G401 (cell line): ENCODE data around the gene EPX. TPM values are rescaled to one million over a fixed set of nuclear protein-coding genes. Genes with fewer than 3 reads are reported as not detected.

ENCODE experiments used
- DNase-seq: peaks from one replicate; pipeline ENCODE4 v3.0.0-alpha.2; 2015; ENCODE audit warnings: low spot score
- in situ Hi-C: cut with HindIII; loops from 2 replicates; pipeline ENCODE4 v1.10.0; 2016; ENCODE audit warnings: low sequenced_read_pairs, mixed read lengths
- total RNA-seq: library from RNA; depleted of rRNA; stranded (reverse); fragments of >200 nt; shearing (Covaris generic); gene quantifications from 2 replicates; pipeline ENCODE4 v1.2.3, GENCODE V29; 2014

EPX gene
- total RNA-seq, 1 experiment from 2014 or later, result not detected

DNA sequence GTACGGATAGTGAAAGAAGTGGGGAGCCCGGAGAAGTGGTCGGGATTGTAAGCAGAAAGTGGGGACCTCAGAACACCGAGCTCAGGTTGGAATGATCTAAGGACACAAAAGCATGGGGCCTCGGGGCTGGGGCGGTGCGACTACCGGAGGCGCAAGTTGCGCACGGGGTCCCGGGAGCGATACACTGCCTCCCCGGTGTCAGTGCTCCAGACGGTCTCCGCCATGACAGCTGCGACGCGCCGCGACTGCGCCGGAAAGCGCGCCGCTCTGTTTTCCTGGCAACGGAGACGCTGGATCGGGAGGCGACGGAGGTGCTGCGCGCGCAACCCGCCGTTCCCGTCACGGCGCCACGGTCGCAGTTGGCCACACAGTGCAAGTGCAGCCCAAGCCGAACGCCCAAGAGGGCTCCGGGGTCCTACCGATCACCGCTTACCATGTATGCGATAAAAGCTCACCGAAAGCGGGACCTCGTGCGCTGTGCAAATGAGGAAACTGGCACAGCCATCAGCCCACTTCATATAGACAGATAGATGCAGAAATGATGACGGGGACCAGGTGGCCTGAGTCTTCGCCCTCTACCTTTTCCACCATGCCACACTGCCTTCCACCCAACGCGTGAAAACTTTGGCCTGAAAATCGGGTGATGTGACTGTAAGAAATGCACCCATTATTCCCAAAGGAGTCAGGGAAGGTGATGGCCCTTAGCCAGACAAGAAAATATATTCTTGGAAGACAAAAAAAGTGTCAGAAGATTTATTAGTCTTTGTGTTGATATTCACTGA, 26.7 kb downstream of the EPX start, which contains the start of gene MKS1:
Gene MKS1, minus strand, starts transcription at position 249 of the 782 bp plus-strand sequence. Its CDS starts 25 bp downstream, at position 224.
- in situ Hi-C loops, result no loop called here
- DNase-seq, result peak; percentile 91

DNA sequence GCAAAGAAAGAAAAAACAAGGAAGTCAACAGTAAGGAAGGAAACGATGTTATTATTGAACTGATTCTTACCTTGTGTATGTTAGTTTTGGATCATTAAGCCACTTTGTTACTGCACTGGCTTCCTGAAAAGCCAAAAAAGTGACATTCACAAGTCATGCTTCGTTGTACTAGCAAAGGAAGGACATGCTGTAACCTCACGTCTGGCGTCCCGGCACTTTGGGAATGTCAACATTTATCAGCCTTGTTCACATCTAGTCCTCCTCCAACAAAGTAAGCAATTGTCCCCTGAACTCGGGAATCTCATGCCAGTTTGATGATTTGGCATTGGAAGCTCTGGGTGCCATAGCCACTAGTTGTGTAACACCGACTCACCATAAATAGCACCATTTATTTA, 27.3 kb downstream of the EPX start:
- DNase-seq, result no peak

DNA sequence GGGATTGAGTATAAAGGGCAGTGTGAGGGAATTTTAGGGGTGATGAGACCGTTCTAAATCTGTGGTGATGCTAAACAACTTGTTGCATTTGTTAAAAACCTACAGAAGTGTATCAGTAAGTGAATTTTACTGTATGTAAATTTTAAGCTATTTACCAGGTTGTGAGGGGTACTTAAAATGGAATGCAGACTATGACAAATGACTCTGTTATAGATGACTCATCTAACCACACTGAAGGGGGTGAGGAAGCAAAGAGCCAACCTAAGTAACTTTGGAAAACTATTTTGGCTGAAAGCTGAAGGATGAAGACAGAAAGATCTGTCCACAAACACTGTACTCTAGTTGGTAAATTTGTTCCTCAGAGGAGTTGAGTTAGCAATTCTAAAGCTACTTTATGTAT, 31.8 kb downstream of the EPX start:
- in situ Hi-C loops, result no loop called here
- no peak for DNase-seq

More for the DNA sequence above, 27.3 kb downstream of the EPX start:
- in situ Hi-C loops, result no loop called here

DNA sequence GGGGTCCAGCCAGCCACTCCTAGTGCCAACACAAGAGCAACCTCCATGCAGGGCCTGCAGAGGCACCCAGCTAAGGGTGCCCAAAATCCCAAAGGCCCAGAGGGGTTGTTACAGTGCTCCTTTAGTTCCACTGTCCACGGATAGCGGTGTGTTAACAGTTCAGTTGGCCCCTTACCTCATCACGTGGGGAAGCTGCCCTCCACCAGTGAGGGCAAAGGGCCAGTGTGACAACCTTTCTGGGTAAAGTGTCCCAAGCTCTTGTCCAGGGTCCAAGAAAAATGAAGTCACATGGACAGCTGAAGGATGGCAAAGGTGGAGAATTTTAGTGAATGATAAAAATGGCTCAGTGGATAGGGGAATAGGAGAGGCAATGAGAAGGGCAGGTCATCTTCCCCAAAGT, 35.2 kb downstream of the EPX start:
- in situ Hi-C loops, result no loop called here
- DNase-seq, result no peak

DNA sequence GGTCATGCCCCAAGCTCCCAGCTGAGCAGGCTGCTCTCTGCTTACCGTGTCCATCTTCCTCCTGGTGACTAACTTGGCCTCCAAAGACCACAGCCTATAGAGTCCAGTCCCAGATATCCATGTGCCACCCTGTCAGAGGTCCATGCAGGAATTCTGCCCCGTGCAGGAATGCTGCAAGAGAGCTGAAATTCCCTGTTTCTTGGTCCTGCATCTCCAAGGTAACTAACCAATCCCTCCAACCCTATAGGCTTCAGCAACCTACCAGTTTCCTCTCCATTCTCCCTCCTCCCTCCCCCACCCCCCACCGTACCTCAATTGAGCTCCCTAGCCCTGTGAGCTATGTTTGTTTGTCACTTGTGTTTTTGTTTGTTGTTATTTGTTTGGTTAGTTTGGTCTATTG, 36.2 kb downstream of the EPX start:
- in situ Hi-C loops, result no loop called here
- DNase-seq, result no peak

DNA sequence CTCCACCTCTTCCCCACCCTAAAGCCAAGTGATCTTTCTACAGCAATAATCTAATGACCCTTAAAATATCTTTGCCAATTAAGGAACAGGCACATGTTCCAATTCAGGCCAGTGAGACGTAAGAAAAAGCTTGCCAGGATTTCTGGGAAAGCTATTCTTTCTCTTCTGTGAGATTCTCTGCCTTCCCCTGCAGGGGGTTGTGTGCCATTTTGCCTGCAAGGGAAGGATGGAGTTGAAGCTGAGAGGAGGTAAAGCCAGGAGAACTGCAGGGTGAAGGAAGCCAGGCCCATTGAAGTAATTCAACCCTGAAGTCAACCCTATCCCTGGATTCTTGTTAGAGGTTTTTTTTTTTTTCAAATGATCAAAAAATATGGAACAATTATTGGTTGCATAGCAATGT, 36.9 kb downstream of the EPX start:
- in situ Hi-C loops, result no loop called here
- no peak for DNase-seq

DNA sequence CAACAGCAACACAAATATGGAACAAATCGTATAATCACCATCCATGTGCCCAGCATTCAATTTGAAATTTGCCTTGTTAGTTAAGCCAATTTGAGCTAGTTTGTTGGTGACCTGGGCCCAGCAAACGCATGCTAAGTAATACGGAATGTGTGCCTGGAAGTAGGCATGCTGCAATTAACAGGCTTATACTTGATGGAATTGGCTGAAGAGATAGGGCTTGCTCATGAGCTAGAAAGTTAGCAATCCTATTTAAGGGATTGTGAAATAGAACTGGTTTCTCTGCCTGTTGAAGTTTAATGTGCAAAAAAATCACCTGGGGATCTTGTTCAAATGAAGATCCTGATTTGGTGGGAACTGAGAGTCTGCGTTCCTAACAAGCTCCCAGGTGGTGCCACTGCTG, 37.4 kb downstream of the EPX start:
- in situ Hi-C loops, result no loop called here
- no peak for DNase-seq

DNA sequence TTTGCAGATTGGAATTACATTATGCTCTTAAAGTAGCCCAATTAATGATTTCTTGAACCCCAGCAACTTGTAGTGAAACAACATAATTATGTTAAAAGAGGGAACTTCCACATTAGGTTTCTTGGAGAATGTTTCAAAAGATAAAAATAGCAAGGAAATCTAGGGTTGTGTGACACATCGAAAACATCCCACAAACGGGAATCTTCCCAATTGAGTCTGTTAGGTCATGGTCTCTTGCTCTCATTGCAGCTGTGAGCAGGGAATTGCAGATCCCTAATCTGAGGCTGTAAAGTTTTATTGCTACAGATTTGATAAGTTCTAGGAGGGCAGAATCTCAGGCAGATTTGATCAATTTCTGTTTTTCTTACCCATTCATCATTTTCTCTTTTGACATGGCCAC, 39.1 kb downstream of the EPX start:
- in situ Hi-C loops, result no loop called here

DNA sequence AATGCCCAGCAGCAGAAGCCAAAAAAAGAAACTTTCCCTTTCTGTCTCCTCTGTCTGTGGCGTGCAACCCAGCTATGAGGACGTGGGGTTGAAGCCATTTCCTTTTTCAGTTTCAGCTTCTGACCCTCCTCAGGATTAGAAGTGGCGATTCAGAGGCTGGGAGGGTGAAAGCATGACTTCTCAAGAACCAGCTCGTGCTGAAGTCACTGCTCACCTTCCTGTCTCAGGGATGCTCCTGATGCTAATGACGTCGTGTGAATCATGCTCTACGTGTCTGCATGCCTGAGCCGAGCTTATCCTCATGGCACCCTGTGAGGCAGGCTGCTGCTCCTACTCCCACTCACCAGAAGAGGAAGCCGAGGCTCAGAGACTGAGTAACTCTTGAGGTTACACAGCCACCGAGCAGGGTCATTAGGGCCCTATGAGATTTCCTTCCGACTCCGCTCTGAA, 40.2 kb downstream of the EPX start:
- no peak for DNase-seq

More for the DNA sequence above, 39.1 kb downstream of the EPX start:
- DNase-seq, result no peak

DNA sequence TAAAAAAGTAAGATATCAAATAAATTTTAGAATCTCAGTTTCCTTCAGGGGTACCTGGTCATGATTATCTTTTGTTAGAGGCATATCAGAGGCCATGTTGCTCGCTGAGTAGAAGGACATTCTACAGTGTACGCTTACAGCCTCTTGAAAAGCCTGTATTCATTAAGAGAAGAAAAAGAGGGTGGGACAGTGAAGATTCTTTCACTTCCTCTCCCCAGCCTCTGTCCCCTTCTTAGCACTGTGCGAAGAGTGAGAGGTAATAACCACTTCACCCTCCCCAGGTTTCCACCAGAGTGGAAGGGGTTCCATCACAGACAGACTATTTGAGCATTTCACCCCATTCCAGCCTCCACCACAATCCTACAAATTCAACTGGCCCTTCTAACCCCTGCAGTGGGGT, 41.0 kb downstream of the EPX start:
- DNase-seq, result no peak
- in situ Hi-C loops, result no loop called here

More for the DNA sequence above, 40.2 kb downstream of the EPX start:
- in situ Hi-C loops, result no loop called here

DNA sequence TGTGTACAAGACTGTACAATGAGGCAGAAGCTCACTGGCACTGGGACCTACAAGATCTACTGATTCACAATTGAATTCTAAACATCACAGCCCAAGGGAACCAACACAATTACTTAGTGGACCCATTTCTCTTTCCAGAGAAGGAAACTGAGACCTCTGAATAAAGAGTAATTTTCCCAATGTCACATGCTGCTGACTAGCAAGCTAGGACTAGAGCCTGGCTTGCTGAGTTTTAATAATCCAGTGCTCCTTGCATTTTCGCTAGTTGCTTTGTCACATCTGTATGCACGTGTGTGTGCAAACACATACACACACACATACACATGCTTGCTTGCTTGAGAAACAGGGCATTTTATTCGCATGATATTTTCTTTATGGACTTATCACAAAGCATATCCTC, 42.0 kb downstream of the EPX start:
- DNase-seq, result no peak
- in situ Hi-C loops, result no loop called here

DNA sequence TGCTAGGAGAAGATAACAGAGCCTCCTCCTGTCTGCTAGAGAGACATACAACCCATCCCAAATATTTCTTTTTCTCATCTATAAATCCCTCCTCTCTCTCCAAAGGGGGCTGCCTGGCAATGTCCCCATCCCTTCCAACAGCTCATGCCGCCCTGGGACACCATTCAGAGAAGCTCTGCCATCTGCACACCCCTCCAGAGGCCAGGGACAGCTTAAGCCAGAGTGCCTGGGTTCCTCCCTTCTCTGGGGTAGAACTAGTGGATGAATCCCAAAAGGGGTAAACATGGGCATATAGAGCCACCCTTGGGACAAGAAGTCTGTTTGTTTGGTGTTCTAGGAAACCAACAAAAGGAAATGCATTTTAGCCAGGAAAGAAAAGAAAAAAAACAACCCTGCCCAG, 43.3 kb downstream of the EPX start:
- in situ Hi-C loops, result no loop called here
- no peak for DNase-seq

DNA sequence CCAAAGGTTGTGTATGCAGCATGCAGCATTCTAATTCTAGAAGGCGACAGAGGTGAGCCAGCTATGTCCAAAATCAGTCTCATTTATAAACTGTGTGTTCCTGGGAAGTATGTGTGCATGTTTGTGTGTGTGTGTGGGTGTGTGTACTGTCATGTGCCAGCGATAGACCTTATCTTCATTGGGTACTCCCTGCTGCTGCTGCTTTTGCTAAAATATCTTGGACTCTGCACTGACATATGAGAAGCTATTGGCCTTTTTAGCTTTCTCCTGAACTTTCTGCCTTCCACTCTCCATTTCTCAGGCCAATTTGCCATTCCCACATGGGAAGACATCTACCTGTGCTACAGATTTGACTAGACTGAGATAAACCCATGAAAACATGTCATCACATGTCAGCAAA, 43.9 kb downstream of the EPX start:
- DNase-seq, result no peak
- in situ Hi-C loops, result no loop called here

DNA sequence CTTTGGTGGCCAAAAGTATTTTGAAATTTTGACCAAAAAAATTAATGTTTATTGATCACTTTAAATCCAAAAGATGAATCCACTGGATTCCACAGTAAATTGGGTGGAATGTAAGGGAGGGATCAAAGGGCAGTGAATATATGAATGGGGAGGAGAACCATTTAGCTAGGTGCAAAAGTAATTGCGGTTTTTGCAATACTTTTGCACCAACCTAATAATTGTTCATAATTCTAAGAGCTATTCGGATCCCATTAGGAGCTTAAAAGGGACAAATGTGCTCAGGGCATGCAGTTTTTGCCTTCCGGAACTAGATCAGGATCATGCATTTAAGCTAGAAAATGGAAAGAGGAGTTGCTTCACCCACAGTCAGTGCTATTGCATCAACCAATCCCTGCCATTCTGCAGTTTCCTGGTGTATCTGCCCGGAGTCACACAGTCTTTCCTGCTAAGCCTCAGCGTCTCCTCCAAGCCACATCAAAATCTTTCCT, 45.7 kb downstream of the EPX start, which contains the start of gene LPO:
Gene LPO, plus strand, starts transcription at position 438 of the 488 bp plus-strand sequence. CDS start 4,396 bp downstream, outside the sequence.
- in situ Hi-C loops, result no loop called here
- DNase-seq, result no peak

DNA sequence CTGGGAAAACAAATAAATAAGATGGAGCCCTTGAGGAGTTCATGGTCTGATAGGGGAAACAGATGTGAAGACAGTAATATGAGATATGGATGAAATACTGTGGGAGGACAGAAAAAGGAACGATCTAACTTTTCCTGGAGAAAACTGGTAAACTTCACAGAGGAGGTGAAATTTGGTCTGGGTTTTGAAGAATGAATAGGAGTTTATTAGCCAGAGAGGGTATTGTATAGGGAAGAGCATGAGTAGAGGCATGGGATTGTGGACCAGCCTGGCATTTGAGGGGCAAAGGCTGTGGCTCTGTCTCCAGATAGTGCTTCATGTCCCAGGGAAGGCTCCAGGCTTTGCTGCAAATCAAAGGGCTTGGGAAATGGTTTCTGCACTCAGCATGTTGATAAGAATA, 47.5 kb downstream of the EPX start:
- in situ Hi-C loops, result no loop called here
- DNase-seq, result no peak

DNA sequence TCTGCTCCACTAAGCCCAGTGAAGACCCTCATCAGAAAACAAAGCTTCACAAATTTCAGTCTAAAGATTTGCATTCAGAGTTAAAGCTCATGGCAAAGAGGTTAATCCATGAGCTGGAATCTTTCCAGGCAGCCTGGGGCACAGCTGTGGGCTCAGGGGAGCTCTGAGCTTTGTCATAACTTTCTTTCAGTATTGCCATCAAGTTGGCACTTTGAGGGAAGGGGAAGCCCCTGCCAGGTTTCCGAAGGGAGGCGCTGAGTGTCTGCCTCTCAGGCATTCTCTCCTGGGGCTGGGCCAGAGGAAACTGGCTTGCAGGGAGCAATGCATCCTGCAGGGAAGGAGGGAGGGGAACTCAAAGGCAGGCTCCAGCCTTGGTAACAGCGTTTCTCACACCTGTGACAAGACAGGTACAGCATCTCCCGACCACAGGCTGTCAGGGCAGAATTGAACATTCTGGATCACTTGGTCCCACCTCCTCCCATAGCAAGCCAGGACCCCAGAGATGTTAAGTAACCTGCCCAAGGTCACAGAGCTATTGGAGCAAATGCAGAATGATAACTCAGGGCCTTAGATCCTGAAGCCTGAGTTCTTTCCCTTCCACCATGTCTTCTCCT, 49.8 kb downstream of the EPX start:
- DNase-seq, result no peak
- in situ Hi-C loops, result no loop called here

DNA sequence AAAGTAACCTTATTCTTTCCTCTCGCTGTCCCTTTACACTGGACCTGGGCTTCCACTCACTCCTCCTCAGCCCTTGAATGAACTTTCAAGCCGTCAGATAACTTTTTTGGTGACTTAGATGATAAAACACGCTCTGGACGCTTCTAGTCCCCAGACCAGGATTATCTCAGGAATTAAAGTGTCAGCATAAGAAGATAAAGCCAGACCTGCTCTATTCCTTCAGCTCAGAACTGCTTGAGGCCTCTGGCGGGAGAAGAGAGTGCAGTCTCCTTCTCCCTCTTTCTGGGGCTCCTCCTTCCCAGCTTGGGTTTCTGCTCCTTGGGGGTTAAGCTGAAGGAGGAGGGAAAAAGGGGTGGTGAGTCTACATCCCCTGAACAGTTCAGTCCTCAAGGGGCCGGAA, 52.4 kb downstream of the EPX start:
- in situ Hi-C loops, result no loop called here
- DNase-seq, result no peak

DNA sequence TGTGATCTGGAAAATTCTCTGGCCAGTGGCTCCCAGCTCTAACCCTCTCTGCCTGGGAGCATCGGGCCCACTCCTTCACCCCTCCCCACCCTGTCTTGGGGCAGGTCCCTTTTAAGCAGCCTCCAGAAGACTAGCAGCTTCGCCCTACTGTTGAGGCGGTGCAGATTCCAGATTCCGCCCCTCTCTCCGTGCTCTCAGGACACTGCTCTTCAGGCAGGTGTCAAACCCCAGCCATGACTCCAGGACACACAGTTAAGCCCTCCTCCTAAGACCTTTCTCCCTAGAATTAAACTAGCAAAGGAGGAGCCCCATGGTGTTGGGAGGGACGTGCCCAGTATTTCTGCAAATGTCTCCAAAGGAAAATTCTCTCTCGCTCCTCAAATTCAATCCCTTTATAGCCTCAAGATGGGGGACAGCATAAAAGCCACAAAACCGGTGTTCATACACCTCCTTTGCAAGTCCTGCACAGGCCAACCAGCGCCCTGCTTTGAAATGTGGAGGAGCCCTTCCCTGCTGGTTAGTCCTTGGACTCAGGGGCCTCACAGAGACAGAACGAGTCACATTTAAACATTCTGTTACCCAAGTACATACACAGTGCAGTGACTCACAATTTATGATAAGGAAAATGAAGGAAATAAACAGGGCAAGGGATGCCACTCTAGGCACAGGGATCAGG, 53.0 kb downstream of the EPX start:
- no peak for DNase-seq
- in situ Hi-C loops, result no loop called here

DNA sequence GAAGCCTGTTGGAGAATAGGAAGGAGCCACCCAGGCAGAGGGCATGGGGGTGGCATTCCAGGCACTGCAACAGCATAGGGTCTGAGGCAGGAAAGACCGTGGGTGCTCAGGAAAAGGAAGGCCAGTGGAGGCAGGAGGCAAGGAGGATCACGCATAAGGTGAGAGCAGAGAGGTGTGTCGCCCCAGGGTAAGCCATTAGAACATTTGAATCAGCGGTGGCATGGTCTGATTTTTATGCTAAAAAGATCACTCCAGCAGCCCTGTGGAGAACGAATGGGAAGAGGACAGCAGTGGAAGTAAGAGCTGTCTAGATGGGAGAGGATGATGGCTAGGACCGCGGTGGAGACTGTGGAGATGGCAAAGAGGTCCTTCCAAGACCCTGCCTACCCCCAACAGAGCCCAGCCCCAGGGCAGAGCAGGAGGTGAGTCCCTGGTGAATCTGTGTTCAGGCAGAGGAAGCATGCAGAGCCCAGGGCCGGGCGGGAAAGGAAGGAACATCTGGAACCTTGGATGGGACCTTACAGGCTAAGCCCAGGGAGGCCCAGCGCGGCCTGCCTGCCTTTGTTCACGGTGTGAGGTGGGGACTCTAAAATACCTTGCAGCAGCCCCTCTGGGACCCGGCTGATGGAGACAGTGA, 53.7 kb downstream of the EPX start:
- in situ Hi-C loops, result no loop called here
- no peak for DNase-seq

DNA sequence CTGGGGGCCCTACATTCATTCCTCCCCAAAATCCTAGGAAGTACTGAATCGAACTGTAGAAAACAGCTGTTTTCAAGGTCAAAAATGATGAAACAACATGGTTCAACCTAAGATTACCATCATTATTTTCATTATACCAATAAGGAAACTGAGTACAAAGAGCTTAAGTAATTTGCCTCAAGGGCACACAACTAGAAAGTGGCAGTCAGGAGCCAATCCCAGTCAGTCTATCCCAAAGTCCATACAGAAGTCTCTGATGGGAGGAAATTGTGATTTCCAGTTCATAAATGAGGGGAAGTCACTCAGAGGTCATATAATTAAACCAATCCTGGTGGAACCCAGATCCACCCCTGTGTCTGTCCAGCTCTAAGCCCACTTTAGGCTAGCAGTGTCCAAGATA, 54.3 kb downstream of the EPX start:
- in situ Hi-C loops, result no loop called here
- DNase-seq, result no peak
